GM18873 (cell line): ENCODE measurements around the gene ABCC1.

Experiments used
- ATAC-seq: cut with Tn5 transposase; IDR thresholded peaks from one replicate; pipeline ENCODE4 v1.9.1; 2021; ENCODE audit warnings: mild to moderate bottlenecking, moderate library complexity, moderate number of reproducible peaks; ENCODE audit not compliant: unreplicated experiment, low FRiP score

Gene ABCC1

DNA sequence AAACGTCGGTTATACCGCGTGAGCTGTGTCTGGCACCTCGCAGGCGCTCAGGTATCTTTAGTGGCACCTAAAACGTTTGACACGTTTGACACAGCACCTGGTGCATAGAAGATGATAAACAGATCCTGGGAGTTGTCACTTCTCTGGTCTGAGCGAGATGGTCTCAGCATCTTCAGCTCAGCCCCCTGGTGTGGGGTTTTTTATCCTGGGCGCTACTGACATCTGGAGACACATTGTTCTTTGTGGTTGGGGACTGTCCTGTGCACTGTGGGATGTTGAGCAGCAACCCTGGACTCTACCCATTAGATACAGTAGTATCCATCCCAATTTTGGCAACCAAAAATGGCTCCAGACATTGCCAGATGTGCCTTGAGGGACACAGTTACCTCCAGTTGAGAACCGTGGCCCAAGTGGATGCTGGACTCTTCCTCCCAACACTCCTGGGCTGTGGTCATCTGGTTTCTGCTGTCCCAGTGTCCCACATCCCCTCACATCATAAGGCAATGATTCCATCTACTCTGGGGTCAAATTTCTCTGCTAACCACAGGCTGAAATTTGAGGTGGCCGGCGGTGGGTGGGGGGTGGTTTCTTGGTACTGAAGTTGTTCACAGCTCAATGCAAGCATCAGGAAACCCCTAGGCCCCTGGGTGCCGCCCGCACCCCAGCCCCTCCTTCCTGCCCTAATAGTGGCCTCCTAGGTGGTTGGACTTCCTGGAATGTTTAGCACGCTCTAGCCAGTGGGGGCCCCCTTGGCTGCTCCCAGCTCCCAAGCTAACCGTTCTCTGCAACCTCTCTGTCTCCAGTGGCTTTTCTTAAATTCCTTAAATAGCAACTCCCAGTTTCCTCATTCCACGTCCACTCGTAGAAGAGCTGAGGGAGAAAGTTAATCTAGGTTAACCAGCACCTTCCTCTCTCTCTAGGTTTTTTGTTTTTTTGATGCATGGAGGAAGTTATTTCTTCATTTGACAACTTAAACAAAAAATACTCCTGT lies 124.8 kb downstream of the ABCC1 start:
- no peak for ATAC-seq

DNA sequence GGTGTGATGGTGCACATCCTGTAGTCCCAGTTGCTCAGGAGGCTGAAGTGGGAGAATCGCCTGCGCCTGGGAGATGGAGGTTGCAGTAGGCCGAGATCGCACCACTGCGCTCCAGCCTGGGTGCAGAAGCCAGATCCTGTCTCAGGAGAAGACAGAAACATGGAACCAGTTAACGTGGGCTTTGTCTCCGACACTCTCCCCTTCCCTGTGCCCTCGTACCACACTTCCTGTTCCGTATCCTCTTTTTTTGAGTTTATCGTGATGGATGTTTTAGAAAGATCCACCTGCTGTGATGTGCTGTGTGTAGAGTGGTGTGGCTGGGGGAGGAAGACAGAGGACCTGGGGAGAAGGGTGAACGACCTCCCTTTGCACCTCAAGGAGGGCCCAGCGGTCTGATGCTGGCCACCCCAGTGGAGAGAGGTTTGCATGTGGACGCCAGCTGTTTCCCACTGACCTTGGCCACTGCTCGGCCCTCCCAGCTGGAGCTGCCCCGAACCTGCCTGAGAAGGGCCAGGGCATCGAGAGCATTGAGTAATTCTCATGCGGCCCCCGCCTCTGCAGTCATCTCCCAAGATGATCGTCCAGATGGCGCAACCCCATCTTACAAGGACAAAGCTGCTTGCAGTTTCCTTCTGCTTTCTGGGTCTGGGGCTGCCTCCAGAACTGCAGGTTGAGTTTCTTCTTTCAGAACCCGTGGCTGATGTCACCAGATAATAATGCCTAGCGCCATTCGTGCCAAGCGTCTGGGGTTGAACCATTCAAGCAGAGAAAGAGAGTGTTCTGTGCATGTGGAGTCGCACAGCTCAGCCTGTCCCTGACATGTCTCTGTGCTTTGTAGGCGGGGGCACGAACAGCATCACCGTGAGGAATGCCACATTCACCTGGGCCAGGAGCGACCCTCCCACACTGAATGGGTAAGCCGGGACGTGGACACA lies 126.3 kb downstream of the ABCC1 start:
- ATAC-seq: no peak

DNA sequence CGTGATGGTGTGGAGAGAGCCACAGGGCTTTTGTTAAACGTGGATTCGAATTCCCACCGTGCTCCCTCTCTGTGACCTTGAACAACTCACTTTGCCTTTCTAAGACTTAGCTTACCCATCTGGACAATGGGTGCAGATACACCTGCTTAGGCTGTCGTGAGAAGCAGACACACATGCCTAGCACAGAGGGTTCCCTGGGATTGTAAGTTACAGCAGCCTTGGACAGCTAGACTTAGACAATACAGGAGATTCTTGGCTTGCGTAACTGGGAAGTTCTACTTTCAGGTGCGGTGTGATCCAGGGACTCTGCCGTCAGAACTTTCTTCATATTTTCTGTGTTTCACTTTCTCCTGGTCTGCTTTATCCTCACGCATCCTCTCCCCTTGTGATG lies 127.0 kb downstream of the ABCC1 start:
- ATAC-seq: no peak

DNA sequence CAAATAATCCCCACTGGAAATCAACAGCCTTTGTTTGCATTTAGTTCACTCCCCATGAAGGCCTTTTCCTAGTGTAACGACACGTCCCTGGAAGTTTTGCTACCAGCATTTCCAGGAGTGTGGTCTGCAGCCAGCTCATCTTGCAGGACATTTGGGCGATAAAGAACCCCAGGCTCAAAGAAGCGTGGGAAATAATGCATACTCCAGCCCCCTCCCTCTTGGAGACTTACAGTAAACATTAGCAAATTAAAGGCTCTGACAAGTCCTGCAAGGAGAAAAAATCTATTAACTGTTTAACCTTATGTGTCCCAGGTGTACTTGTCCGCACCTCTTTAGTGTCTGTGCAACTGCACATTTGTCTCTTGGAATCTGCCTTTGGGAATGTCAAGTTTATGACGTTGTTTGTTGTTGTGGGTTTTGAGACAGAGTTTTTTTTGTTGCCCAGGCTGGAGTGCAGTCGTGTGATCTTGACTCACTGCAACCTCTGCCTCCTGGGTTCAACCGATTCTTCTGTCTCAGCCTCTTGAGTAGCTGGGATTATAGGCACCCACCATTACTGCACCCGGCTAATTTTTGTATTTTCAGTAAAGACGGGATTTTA lies 131.1 kb downstream of the ABCC1 start:
- no peak for ATAC-seq

DNA sequence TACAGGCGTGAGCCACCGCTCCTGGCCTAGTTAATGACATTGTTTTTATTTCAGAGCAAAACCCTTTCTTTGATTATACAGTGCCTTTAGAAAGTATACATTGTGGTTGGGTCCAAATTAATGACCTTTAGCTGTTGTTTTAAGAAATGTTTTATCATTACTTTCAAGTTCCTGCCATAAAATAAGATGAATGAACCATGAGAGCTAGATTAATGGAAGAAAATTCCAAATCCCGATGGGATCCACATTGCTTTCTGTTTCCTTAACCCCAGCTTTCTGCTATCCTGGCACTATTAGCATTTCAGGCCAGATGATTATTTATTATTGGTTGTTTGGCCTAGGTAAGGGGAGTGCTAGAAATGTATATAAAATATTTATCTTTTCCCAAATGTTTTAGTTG lies 131.7 kb downstream of the ABCC1 start:
- ATAC-seq: no peak

DNA sequence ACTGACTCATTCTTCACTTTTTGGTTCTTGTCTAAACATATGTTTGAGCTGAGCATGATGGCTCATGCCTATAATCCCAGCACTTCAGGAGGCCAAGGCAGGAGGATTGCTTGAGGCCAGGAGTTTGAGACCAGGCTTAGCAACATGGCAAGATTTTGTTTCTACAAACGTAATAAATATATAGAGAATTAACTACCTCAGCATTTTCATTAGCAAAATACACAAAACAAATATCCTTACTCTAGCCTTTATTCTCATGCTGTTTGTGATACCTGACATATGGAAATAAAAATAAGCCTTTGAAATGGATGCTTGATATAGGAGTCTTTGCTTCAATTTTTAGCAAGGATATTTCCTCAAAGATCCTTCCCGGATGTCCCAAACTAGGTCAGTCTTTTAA lies 132.8 kb downstream of the ABCC1 start:
- ATAC-seq: no peak

DNA sequence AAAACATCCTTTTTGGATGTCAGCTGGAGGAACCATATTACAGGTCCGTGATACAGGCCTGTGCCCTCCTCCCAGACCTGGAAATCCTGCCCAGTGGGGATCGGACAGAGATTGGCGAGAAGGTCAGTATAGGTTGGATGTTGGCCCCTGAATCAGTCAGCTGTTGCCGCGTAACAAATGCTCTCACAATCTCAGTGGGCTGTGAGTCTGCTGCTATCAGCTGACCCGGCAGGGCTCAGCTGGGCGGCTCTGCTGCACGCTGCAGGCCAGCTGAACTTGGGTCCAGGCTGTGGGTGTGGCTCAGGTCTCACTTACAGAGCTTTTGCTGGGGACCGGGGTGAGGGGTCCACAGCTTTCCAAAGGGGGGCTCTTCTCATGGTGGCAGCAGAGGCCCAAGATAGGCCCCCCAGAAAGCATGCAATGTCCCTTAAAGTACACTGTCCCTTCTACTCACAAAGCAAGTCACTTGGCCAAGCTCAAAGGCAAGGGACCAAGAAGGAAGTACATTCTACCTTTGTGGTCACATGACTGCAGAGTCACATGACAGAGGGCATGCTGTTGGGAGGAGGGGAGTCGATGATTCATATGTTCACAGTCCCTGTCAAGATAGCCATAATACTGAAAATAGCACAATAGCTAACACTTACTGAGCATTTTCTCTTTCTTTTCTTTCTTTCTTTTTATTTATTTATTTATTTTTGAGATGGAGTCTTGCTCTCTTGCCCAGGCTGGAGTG lies 134.2 kb downstream of the ABCC1 start:
- no peak for ATAC-seq

DNA sequence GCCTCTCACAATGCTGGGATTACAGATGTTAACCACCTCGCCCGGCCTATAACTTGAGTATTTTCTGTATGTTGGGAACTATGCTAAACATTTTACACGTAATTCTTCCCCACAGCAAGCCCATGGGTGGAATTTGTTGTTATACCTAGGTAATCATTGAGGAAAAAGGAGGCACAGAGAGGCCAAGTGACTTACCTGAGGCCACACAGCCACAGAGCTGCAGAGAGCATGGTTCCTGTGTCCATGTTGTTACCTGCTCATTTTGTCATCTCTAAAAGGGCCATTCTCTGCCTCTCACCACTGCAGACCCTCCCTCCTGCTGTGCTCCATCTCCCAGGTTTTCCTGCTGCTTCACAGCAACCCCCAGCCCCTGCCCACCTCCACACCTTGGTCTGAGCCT lies 135.5 kb downstream of the ABCC1 start:
- ATAC-seq: no peak

DNA sequence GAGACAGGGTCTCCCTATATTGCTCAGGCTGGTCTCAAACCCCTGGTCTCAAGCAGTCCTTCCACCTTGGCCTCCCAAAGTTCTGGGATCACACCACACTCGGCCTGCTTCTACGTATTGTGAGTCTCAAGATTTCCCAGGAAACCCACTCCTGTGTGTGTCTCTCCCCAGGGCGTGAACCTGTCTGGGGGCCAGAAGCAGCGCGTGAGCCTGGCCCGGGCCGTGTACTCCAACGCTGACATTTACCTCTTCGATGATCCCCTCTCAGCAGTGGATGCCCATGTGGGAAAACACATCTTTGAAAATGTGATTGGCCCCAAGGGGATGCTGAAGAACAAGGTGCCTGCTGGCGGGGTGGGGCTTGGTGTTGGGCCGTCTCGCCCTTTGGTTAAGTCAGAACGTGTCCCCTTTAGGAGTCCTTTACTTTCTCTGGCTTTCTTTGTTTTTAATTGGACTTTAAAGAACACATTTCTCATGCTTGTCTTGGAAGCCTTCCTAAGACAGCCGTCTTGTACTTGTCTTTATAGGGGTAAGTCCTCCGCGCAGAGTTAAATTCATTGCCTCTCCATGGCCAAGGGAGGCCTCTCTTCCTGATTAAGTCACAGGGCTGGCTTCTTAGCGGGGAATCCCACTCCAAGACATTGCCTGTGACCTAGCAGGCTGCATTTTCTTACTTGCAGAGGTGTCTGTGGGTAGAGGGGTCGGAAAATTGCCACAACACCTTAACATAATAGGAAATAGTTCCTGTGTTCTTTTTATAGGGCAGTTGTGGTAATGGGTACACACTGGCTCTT lies 137.4 kb downstream of the ABCC1 start:
- no peak for ATAC-seq

DNA sequence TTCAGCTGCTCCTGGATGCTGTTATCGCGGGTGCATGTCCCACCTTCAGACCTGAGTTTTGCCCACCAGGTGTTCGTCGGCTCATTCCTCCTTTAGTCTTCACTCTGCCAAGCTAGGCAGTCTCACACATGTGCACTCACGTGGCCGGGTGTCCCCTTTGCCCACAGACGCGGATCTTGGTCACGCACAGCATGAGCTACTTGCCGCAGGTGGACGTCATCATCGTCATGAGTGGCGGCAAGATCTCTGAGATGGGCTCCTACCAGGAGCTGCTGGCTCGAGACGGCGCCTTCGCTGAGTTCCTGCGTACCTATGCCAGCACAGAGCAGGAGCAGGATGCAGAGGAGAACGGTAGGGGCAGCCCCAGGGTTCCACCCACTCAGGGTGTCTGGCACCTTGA lies 140.8 kb downstream of the ABCC1 start:
- ATAC-seq: no peak

DNA sequence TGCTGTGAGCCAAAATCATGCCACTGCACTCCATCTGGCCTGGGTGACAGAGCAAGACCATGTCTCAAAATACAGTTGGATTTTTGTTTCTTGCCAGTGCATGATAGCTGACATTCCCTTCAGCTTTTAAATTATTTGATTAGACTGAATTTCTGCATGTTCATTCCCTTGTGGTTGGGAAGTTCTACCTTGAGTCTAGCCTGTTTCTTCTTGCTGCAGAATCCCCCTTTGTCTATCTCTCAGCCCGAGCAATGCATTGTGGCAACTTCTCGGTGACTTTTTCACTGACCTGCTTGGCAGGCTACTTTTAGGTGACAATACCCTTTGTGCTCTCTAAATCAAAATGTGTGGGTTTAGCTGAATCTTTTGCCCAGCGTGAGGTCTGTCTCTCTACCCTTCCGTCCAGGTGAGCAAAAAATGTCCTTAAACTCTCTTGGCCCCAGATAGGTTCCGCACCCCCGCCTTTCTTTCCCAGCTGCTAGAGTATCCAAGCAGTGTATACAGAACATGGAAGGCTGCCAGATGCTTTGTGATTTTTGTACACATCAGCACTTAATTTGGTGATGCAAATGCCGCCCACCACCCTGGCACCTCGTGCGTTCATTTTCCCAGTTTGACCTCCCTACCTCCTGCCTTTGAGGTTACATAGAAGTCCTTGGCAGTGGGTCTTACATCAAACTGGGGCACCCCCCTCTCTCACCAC lies 143.7 kb downstream of the ABCC1 start:
- ATAC-seq: no peak

DNA sequence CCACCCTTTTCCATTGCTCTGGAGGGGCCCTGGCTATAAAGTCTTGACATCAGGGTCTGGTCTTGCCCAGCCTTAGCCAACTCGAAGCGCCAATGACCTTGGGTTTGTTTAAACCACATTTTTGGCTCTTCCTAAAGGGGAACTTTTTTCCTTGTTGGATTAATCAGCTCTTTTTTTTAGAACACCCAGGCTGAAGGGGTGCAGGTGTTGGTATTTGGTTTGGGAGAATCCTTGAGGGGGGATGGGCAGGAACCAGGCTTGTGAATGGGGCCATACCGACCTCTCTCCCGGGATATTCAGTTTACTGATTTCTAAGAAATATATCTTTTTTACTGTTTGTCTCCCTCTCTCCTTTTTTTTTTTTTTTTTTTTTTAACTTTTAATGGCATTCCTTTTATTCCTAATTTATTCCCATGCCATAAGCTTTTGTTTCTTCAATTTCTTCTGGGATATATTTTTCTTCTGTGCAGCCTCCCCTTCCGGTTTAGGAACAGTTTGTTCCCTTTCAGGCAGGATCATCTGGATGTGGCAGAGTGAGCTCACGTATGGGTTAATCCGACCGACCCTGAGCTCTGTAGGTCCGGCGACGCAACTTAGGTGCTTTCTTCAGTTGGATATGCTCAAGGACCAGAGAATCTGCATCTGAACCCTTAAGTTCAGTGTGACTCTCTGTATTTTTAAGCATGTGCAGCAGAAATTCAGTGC lies 144.4 kb downstream of the ABCC1 start:
- ATAC-seq: no peak

DNA sequence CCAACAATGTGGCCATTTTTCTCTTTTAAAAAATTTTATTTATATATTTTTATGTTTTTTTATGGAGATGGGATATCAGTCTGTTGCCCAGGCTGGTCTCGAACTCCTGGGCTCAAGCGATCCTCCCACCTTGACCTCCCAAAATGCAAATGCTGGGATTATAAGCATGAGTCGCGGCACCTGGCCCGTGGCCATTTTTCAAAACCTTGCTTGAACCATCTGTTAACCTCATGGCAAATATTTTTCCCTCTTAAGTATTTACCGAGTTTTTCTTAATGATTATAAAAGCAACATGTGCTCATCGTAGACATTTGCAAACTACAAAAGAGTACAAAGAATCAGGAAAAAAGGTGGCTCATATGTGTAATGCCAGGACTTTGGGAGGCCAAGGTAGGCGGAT lies 146.2 kb downstream of the ABCC1 start:
- no peak for ATAC-seq

DNA sequence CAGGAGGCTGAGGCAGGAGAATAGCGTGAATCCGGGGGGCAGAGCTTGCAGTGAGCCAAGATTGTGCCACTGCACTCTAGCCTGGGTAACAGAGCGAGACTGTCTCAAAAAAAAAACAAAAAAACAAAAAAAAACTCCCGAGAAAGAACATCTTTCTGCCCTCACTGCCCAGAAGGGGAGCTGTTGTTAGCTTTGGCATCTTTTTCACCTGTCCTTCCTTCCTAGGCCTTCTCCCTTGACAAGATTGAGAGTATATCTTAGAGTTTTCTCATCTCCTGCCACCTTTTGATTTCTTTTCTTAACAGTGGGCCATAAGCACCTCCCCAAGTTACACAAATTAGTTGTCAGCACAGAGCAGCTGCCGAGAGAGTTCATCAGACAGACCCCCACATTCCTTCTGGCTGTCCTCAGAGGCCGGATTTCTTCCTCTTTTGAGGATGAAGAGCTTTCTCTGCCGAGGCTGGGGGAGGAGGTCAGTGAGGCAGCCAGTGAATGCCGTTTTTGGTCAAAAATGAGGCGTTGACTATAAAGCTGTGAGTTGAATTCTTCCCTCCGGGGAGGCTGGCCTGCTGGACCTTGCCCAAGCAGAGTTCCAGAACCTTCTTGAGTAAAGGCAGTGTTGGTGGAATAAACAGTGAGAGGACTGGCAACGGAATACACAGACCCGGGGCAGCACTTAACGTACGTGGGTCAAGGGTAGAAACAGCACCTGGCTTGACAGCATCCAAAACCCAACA lies 146.9 kb downstream of the ABCC1 start:
- no peak for ATAC-seq

DNA sequence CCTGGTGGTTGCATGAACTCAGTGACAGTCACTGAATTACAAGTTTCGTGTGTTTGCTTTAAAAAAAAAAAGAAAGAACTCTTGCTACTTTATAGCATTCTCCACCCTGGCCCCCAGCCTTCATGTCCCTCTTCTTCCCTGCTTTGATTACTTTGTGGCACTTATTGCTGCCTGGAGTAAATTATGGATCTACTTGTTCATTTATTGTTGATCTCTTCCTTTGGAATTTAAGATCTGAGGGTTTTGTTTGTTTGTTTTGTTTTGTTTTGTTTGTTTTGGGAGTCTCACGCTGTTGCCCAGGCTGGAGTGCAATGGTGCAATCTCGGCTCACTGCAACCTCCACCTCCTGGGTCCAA lies 147.4 kb downstream of the ABCC1 start:
- ATAC-seq: no peak

DNA sequence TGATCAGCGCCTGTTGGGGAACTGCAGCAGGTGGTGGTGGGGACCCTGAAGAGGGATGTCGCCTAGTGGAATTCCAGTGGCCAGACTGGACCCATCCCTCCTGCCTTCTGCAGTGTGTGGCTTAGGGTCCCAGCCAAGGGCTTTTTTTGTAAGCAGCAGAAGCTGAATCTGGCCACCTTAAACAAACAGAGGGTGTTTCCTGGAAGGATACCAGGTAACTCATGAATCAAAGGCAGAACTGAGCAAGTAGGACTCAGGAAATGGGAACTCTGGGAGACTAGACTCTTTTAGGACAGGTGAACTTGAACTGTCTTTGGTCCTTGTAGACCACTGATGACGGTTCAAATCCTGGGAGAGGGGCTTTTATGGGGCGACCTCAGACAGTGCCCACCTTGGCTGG lies 149.9 kb downstream of the ABCC1 start:
- no peak for ATAC-seq

DNA sequence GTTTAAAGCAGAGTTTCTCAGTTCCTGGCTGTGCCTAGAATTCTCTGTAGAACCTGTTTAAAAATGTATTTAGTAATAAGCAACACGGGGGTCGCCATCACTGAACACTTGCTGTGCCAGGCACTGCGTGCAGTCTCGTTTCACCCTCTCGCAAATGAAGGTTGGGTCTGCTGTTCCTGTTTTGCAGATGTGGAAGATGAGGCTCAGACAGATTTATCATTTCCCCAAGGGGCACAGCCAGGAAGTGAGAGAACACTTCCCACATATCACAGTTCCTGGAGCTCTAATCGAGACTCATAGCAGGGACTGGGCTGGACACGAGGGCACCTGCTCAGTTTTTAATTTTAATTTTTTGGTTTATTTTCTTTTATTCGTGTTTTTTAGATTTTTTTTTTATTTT lies 151.2 kb downstream of the ABCC1 start:
- ATAC-seq: no peak

DNA sequence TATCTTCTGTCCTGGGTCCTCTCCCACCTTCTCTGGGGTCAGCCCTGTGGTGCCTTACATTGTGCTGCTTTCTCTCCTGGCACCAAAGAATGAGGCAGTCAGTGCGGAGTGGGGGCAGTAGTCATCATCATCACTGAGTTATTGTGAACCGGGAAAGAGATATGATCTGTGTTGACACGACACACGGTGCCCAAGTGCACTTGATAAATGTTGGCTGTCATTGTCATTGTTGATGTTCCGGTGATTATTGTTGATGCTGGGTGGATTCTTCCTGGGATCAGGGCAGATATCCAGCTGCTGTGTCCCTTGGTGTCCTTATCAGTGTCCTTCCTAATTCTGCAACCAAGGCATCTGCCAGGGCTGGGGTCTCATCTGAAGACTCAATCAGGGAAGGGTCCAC lies 152.2 kb downstream of the ABCC1 start:
- ATAC-seq: no peak
